Measurements from ENCODE around the gene ZDHHC14. TPM values are rescaled to one million over a fixed set of nuclear protein-coding genes. Genes with fewer than 3 reads are reported as not detected.

Gene ZDHHC14
- total RNA-seq, 2 donors from 2014 or later, result 13.0 to 19.1 TPM

- peaks cover 0 to under 1% of the 10 kb centered on the region in 2 donors for H3K9me3 ChIP-seq
- no peak for DNase-seq (ENCODE audit: low spot score)
- peaks cover 0 to 31% of the 10 kb centered on the region in 2 donors for H3K4me1 ChIP-seq
- no peaks in the 10 kb centered on the region for H3K27me3 ChIP-seq
- H3K27ac ChIP-seq, result no peak overlapping the region
- no peak overlapping the region for H3K4me3 ChIP-seq
- no peaks in the 10 kb centered on the region for H3K36me3 ChIP-seq
- TF ChIP-seq CTCF (IDR thresholded peaks at IDR 0.05), result no peak
Observed at GRCh38 chr6:157539421-157539822, 158.4 kb downstream of the ZDHHC14 start.

- peaks cover 0 to 30% of the 10 kb centered on the region in 2 donors for H3K4me1 ChIP-seq
- H3K36me3 ChIP-seq, result no peaks in the 10 kb centered on the region
- TF ChIP-seq CTCF (IDR thresholded peaks at IDR 0.05), result no peak
- no peak for DNase-seq (ENCODE audit: low spot score)
- H3K4me3 ChIP-seq, result no peak overlapping the region
- peaks cover 0 to 3% of the 10 kb centered on the region in 2 donors for H3K9me3 ChIP-seq
- no peaks in the 10 kb centered on the region for H3K27me3 ChIP-seq
- no peak overlapping the region for H3K27ac ChIP-seq
Observed at GRCh38 chr6:157539900-157540752, 159.1 kb downstream of the ZDHHC14 start.

- TF ChIP-seq CTCF (IDR thresholded peaks at IDR 0.05), result no peak
- H3K4me1 ChIP-seq, result peaks cover 0 to 15% of the 10 kb centered on the region in 2 donors
- no peak overlapping the region for H3K4me3 ChIP-seq
- peaks cover 0 to 3% of the 10 kb centered on the region in 2 donors for H3K9me3 ChIP-seq
- no peaks in the 10 kb centered on the region for H3K27me3 ChIP-seq
- H3K36me3 ChIP-seq, result no peaks in the 10 kb centered on the region
- no peak for DNase-seq (ENCODE audit: low spot score)
- no peak overlapping the region for H3K27ac ChIP-seq
Observed at GRCh38 chr6:157541618-157542413, 160.8 kb downstream of the ZDHHC14 start.

- no peak for DNase-seq (ENCODE audit: low spot score)
- Histone ChIP-seq H3K4me3 (no peak overlapping the region), H3K9me3 (peaks cover 0 to 3% of the 10 kb centered on the region in 2 donors), H3K27ac (no peak overlapping the region), H3K36me3 (no peaks in the 10 kb centered on the region), H3K4me1 (peaks cover 0 to 10% of the 10 kb centered on the region in 2 donors), H3K27me3 (no peaks in the 10 kb centered on the region)
- no peak for TF ChIP-seq CTCF (IDR thresholded peaks at IDR 0.05)
Observed at GRCh38 chr6:157542414-157543160, 161.6 kb downstream of the ZDHHC14 start.

GRCh38 chr6:157546321-157546720, 165.3 kb downstream of the ZDHHC14 start:
- TF ChIP-seq CTCF (IDR thresholded peaks at IDR 0.05), result no peak
- Histone ChIP-seq H3K4me1 (peaks cover 0 to 5% of the 10 kb centered on the region in 2 donors), H3K36me3 (no peaks in the 10 kb centered on the region), H3K4me3 (no peak overlapping the region), H3K27me3 (no peaks in the 10 kb centered on the region), H3K9me3 (peaks cover 0 to 3% of the 10 kb centered on the region in 2 donors), H3K27ac (no peak overlapping the region)
- DNase-seq (ENCODE audit: low spot score), result no peak
